ENCODE data around the gene DIAPH1.
A peak's percentile ranks its signal among the peaks of the same experiment; 100 is the strongest.

The DIAPH1 gene

DNA sequence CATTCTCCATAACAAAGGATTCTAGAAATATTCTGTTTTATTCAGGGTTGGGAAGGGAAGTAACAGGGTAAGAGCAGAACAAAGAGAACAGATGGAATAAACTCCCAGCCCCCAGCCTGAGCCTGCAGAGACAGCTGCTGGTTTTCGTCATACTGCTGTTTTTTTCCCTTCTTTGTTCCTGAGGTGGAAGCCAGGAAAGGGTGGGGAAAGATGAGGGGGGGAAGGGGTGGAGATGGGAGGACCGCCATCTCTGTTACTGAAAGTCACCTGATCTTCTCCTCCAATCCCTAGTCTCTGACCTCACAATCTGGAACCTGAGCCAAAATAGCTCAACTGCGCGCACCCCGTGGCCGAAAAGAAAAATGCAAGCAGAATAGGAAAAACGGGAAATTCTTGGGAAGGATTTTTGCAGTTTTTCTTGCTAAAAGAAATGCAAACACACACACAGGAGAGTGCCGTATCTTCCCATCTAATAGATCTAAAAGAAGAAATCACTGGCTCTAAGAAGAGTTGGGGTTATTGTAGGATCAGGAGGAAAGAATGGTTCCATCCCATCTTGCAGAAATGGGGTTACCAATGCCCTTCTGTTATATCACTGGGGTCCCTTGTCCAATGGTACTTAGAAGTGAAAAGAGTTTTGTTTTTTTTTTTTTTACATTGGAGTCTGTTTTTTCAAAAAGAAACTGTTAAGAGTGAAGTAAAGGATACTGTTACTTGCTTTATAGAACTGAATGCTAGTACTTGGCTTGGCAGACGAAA lies 57.9 kb downstream of the DIAPH1 start:
- no peak for DNase-seq (ENCODE audit: low read depth in 2 of 2)

DNA sequence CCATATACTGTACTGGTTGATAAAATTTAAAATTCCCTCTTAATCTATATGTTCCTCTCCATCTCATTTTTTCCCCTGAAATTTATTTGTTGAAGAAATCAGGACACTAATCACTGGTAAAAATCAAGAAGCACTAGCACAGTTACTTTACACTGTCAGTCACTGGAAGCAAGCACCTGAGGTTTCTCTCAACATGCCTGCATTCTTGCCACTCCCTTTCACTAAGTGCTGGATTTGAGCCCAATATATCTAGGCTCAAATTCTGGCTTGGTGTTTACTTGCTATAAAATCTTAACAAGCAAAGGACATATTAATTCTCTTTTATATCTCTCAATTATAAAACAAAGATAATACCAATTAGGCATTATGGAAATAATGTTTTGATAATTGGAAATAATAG lies 58.6 kb downstream of the DIAPH1 start:
- DNase-seq (ENCODE audit: low read depth in 2 of 2), result no peak

DNA sequence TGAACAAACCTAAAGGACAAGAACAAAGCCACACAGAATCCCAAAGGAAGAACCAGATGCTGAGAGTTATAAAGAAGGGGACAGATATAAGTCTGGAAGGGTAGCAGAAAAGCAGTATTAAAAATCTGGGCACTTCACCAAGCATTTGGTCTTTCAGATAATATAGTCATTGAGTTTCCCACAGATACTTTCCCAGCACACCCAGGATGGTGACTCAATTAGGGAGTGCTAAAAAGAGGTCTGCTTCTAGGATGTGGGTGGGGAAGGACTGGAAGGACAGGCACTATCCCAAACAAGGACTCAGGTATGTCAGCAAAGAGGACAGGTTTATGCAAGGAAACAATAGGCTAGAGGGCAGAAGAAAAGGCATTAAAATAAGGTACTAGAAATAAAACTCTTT lies 59.3 kb downstream of the DIAPH1 start:
- no peak for DNase-seq (ENCODE audit: low read depth in 2 of 2)

DNA sequence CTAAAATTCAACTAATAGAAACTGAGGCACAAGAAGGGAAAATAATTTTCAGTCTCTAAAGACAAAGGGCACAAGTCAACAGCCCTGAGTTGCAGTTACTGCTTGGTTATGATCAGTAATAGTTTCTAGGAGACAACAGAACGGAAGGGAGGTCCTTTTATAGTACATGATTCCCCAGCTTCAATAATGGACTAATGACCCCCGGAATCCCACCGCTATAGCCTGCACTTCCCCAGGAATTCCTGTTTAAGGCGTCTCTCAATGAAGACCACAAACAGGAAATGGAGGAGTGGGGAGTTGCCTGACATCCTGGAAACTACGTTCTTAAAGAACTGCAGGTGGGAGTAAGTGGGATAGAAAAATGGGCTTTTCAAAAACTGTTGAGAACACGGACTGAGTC lies 60.6 kb downstream of the DIAPH1 start:
- DNase-seq (ENCODE audit: low read depth in 2 of 2), result no peak

- DNase-seq (ENCODE audit: low read depth in 2 of 2), result peak; percentile 69 to 73
Measured at GRCh38 chr5:141557681-141558136, 61.1 kb downstream of the DIAPH1 start.

DNA sequence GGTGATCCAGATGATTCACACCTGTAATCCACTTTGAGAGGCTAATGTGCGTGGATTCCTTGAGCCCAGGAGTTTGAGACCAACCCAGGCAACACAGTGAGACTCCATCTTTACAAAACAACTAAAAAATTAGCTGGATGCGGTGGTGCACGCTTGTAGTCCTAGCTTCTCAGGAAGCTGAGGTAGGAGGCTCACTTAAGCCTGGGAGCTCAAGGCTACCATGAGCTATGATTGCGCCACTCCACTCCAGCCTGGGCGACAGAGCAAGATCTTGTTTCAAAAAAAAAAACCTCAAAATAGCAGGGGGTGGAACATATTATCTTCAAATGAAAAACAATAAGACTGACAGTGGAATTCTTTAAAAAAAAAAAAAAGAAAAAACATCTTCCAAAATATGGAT lies 70.9 kb downstream of the DIAPH1 start:
- no peak for DNase-seq (ENCODE audit: low read depth in 2 of 2)

DNA sequence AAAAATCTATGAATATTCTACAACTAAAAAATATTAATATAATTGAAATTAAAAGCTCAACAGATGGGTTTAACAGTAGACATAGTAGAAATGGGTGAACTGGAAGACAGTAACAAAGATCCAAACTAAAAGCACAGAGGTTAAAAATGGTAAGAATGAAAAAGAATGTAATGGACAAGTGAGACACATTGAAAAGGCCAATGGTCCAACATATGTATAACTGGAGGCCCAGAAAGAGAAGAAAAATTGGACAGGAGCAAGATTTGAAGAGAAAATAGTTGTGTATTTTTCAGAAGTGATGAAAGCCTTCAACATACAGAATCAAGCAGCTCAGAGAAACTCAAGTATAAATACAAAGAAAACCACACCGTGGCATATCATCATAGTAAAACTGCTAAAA lies 71.3 kb downstream of the DIAPH1 start:
- DNase-seq (ENCODE audit: low read depth in 2 of 2), result no peak

DNA sequence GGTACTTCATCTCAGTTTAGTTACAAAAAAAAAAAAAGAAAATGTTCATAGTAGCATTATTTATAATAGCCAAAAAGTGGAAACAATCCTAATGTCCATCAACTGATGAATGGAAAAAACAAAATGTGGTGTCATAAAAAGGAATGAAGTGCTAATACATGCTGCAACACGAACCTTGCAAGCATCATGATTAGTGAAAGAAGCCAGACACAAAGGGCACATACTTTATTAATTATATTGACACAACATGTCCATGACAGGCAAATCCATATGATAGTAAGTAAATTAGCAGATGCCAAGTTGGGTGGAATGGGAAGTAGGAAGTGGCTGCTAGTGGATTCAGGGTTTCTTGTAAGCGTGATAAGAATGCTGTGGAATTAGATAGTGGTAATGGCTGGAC lies 75.7 kb downstream of the DIAPH1 start:
- DNase-seq (ENCODE audit: low read depth in 2 of 2), result no peak

DNA sequence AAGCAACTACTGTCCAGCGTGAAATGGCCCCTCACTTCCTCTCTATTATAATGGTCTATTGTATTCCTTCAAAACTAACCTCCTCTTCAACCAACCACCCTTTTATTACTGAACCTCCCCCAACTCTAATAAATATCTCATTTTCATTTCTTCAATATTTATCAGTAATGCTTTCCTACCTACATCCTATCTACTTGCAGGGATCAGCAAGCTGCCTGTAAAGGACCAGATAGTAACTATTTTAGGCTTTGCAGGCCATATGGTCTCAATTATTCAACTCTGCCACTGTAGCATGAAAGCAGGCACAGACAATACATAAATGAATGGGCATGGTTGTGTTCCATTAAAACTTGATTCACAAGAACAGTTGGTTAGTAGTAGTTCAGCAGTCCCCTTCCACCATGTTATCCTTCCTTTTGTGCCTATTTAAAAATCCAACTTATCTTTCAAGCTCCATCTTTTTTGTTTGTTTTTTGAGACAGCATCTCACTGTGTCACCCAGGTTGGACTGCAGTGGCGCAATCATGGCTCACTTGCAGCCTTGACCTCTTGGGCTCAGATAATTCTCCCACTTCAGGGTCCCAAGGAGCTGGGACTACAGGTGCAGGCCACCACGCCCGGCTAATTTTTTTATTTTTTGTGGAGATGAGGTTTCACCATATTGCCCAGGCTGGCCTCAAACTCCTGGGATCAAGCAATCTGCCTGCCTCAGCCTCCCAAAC lies 84.1 kb downstream of the DIAPH1 start:
- no peak for DNase-seq (ENCODE audit: low read depth in 2 of 2)

GRCh38 chr5:141533897-141534296 lies 84.9 kb downstream of the DIAPH1 start:
- DNase-seq (ENCODE audit: low read depth in 2 of 2), result no peak

DNA sequence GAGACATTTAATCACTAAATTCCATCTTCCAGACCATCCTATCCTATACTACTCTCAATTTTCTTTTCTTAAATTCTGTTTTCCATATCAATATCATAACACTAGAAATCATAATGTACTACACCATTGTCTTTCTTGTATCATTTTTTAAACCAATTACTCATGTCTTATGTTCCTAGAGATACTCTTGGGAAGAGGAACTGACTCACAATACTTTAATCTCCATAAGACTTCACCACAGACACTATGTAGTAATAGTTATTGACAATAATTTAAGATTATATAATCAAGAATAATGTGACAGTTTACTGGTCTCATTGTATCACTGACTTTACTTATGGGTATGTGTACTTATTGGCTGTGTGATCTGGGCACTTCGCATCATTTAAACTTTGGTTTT lies 86.1 kb downstream of the DIAPH1 start:
- DNase-seq (ENCODE audit: low read depth in 2 of 2), result no peak

GRCh38 chr5:141529873-141530272 lies 88.9 kb downstream of the DIAPH1 start:
- no peak for DNase-seq (ENCODE audit: low read depth in 2 of 2)

DNA sequence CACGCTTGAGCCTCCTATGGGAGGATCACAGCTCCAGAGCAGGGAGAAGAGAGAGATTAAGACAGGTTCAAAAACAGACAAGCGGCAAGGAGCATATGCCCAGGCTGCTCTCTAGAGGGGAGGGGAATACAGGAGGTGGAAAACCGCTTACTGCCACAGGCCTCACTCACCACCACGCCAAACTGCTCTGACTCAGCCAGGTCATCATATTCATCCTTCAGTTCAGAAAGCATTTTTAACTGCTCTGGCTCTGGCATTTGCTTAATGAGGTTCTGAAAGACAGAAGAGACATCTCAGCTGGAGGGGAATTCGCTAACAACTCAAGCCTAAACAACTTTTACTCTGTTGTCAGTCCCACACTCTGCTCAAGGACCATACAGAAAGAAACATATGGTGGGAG lies 89.8 kb downstream of the DIAPH1 start:
- DNase-seq (ENCODE audit: low read depth in 2 of 2), result no peak

GRCh38 chr5:141528291-141528984 lies 90.4 kb downstream of the DIAPH1 start:
- DNase-seq (ENCODE audit: low read depth in 2 of 2), result no peak

DNA sequence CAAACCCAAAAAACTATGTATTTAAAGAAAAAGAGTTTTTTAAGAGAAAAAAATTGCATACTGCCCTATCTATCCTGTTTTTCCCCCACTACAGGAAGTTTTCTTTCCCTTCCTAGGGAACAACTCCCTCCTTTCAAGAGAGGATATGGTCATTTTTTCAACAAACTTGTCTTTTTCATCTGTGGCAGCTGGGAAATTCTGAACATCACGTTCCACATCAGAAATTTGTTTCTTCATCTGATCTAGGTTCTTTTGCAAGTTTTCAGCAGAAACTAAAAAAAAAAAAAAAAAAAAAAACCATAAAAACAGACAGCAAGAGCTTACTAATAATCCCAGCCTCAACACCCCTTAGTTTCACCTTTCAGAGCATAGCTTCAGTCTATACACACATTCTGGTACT lies 91.4 kb downstream of the DIAPH1 start:
- no peak for DNase-seq (ENCODE audit: low read depth in 2 of 2)

DNA sequence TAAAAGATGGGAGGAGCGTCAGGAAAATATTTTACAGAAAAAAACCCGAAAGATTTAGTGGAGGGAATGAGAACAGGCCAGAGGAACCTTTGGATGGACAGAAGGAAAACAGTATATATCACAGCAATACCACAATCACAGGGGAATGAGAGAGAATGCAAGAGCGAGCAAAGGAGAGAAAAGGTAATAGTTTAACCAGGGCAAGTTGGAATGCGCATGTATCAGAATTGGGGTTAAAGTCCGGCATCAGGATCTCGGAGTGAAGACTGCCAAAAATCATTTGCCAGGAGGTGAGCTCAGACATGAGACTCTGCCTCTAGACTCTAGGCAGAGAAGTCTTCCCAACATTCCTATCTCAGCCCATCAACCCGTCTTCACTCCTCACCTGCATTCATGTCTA lies 93.1 kb downstream of the DIAPH1 start:
- DNase-seq (ENCODE audit: low read depth in 2 of 2), result no peak

GRCh38 chr5:141524604-141525597 lies 93.9 kb downstream of the DIAPH1 start:
- DNase-seq (ENCODE audit: low read depth in 2 of 2), result peak in 1 of 2 donors; percentile 25

DNA sequence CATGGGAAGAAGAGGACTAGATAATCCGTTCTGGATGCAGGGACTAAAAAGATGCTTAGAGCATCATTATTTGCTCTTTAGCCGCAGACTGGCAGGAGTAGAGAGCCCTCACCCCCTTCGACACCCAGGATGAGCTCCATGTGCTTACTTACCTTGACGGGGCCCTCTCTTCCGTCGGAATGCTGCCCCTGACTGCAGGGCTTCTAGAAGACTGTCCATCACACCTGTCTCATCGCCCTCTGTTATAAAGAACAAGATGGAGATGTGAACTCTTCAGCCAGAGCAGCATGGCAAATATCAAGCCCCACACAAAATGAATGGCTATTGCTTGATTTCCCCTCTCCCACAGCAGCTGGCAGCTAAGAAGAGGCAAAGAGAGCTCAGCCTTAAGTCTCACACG lies 94.8 kb downstream of the DIAPH1 start:
- DNase-seq (ENCODE audit: low read depth in 2 of 2), result no peak

DNA sequence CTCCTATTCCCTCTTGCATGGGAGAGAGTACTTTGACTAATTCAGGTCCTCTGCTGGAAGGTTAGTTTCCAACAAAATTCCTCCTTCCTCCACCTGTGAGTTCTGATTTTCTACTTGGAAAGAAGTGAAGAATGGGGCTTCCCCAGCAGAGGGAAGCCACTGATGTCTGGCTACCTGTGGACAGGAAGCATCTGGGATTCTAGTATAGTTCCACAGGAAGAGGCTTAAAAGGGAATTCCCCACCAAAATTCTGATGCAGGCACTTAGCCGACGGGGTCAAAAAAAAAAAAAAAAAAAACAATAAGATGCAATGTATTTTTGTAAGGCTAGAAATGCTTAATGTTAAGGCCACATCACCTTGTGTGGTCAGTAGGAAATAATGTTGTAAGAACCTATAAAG lies 96.5 kb downstream of the DIAPH1 start:
- DNase-seq (ENCODE audit: low read depth in 2 of 2), result no peak

DNA sequence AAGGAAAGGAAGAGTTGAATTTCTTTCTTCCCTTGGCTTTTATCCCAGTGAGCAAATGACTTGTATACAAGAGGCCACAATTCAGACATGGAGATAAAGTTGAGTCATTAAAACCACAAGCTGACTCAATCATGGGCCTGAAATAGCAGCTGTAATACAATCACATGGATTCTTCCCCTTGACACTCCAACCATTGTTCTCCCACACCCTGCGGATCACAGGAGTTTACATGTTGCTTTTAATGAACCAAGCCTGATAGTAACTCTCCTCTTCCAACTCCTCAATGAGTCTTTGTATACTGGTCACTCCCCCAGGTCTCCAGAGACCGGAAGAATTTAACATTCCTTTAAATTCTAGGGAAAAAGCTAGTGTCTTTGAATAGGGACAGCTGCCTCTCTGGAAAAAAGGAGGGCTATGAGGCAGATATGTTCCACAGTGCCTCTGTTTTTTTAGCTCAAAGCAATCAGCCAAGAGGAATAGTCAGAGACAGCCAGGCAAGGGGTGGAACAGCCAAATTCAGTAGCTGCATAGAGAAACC lies 97.5 kb downstream of the DIAPH1 start:
- DNase-seq (ENCODE audit: low read depth in 2 of 2), result no peak
